Esophagus squamous epithelium (tissue), 4 donors: Measurements from ENCODE around the gene RIPK4.

ENCODE experiments used
- POLR2A ChIP-seq, 4 donors: fragments of 450-650 bp; IDR thresholded peaks; one replicate each; pipeline ENCODE4 v1.6.1; 2017; ENCODE audit warnings: antibody characterized with exemption in 4 of 4, mild to moderate bottlenecking in 4 of 4, moderate library complexity in 3 of 4
- TF ChIP-seq, protein P1 (sequence below), 6 experiments: fragments of 450-650 bp in 4 of 6; fragments of 200-600 bp in 2 of 6; sonication (generic) in 2 of 6; IDR thresholded peaks; one replicate each; pipeline ENCODE4 v1.5.1; 2016 to 2019; ENCODE audit warnings: antibody characterized with exemption in 6 of 6, mild to moderate bottlenecking in 4 of 6, moderate library complexity in 4 of 6

DNA sequence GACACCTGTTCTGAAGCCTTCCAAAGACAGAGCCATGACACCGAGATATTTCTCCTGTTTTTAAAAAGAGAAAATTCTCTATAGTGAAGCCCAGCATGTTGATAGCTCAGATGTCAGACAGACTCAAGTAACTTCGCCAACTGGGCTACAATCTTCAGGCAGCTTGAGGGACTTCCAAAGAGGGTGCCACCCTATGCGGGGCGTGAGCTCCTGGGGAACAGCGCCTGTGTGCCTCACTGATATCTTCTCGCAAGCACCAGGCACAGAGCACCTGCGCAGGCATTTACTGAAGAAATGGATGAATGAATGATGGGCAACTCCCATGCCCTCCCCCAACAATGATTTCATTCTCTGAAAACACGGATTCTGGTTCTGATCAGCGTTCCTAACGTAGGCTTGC is 17.6 kb downstream of the RIPK4 start:
- TF ChIP-seq POLR2A (IDR thresholded peaks at IDR 0.05), result no peak
- TF ChIP-seq, protein P1, sequence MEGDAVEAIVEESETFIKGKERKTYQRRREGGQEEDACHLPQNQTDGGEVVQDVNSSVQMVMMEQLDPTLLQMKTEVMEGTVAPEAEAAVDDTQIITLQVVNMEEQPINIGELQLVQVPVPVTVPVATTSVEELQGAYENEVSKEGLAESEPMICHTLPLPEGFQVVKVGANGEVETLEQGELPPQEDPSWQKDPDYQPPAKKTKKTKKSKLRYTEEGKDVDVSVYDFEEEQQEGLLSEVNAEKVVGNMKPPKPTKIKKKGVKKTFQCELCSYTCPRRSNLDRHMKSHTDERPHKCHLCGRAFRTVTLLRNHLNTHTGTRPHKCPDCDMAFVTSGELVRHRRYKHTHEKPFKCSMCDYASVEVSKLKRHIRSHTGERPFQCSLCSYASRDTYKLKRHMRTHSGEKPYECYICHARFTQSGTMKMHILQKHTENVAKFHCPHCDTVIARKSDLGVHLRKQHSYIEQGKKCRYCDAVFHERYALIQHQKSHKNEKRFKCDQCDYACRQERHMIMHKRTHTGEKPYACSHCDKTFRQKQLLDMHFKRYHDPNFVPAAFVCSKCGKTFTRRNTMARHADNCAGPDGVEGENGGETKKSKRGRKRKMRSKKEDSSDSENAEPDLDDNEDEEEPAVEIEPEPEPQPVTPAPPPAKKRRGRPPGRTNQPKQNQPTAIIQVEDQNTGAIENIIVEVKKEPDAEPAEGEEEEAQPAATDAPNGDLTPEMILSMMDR (IDR thresholded peaks at IDR 0.05), result no peak
